ENCODE data around the gene NUCKS1.
"Not testable (repeated sequence)": the region's sequence is repeated elsewhere in the genome, so short reads cannot be mapped to it uniquely, and the experiment has no call there.

Gene NUCKS1

DNA sequence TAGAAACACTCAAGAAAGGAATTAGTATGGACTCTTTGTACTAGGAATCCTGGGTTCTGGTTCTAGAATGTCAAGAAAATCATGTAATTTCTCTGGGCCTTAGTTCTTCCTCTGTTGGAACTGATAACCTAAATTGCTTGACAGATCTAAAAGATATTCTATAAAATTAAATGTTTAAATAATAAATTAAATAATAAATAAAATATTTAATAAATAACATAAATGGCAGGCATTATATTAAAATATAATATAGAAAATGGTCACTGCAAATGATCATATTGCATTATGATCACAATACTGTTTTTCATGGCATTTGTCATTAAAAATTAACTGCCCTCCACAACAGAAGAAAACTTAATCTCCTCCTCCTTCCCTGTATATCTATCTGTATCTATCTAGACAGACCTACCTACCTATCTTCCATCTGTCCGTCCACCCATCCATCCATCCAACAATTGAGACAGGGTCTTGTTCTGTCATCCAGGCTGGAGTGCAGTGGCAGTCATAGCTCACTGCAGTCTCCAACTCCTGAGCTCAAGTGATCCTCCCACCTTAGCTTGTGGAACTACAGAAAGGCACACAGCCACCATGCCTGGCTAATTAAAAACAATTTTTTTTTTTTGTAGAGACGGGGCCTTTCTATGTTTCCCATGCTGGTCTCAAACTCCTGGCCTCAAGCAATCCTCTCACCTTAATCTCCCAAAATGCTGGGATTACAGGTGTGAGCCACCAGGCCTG, 16.4 kb downstream of the NUCKS1 start:
- DNase-seq (ENCODE audit: low read depth in 2 of 3, low spot score in 1 of 3): no peak

DNA sequence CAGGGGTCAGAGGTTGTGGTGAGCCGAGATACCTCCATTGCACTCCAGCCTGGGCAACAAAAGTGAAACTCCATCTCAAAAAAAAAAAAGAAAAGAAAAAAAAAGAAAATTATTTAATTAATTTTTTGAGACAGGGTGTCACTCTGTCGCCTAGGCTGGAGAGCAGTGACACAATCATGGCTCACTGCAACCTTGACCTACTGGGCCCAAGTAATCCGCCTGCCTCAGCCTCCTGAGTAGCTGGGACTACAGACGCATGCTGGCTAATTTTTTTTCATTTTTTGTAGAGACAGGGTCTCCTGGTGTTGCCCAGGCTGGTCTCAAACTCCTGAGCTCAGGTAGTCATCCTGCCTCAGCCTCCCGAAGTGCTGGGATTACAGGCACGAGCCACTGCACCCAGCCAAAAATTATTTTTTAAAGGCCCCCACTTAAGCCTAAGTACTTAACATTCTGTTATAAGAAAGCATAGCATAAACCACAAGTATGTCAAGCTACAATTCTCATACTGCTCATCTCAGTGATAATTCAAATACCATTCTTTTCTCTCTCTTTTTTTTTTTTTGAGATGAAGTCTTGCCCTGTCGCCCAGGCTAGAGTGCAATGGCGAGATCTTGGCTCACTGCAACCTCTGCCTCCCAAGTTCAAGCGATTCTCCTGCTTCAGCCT, 19.9 kb downstream of the NUCKS1 start:
- DNase-seq (ENCODE audit: low read depth in 2 of 3, low spot score in 1 of 3): no peak

DNA sequence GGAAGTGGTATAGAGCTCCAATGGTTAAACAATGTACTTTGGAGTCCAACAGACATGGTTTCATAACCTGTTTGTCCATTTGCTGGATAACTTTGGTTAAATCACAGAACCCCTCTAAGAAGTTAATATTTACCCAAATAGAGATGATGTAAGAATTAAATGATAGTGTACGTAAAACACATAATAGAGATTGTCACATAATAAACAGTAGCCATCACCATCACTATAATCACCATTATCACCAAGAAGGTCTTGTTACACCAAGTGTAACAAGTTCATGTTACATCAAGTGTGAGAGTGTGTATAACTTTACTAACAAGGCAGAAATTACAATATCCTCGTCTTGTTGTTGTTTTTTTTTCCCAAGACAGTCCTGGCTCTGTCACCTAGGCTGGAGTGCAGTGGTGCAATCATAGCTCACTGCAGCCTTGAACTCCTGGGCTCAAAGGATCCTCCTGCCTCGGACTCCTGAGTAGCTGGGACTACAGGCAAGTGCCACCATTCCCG, 23.3 kb downstream of the NUCKS1 start:
- DNase-seq (ENCODE audit: low read depth in 2 of 3, low spot score in 1 of 3): no peak

GRCh38 chr1:205725514-205725913, 24.5 kb downstream of the NUCKS1 start:
- no peak for DNase-seq (ENCODE audit: low read depth in 2 of 3, low spot score in 1 of 3)

- DNase-seq (ENCODE audit: low read depth in 2 of 3, low spot score in 1 of 3): not testable (repeated sequence)
Observed at GRCh38 chr1:205720740-205721139, 29.2 kb downstream of the NUCKS1 start.

- no peak for DNase-seq (ENCODE audit: low read depth in 2 of 3, low spot score in 1 of 3)
Observed at GRCh38 chr1:205719762-205720161, 30.2 kb downstream of the NUCKS1 start.

GRCh38 chr1:205719015-205719414, 31.0 kb downstream of the NUCKS1 start:
- no peak for DNase-seq (ENCODE audit: low read depth in 2 of 3, low spot score in 1 of 3)

- no peak for DNase-seq (ENCODE audit: low read depth in 2 of 3, low spot score in 1 of 3)
Observed at GRCh38 chr1:205716371-205717132, 33.4 kb downstream of the NUCKS1 start.

DNA sequence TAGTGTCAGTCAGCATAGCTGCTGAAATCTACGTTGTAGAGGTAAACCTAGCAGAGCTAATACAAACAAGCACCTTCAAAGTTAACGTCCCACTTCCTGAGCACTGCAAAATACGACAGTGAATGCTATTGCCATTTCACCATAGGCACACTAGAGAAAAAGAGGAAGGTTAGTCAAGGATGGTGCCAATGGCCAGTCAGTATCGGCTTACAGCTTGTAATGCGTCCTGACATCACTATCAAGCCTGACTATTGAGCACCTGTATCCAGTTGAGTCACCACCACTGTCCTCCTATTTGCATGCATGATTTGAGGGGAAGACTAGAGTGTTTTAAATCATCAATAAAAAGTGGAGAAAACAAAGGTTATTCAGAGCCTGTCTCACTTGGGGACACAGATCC, 34.4 kb downstream of the NUCKS1 start:
- DNase-seq (ENCODE audit: low read depth in 2 of 3, low spot score in 1 of 3): no peak

GRCh38 chr1:205714906-205715246, 35.1 kb downstream of the NUCKS1 start:
- no peak for DNase-seq (ENCODE audit: low read depth in 2 of 3, low spot score in 1 of 3)

GRCh38 chr1:205714190-205714905, 35.6 kb downstream of the NUCKS1 start:
- no peak for DNase-seq (ENCODE audit: low read depth in 2 of 3, low spot score in 1 of 3)

GRCh38 chr1:205711105-205712048, 38.6 kb downstream of the NUCKS1 start:
- DNase-seq (ENCODE audit: low read depth in 2 of 3, low spot score in 1 of 3): peak; percentile 13 to 80 (median 51)

- no peak for DNase-seq (ENCODE audit: low read depth in 2 of 3, low spot score in 1 of 3)
Observed at GRCh38 chr1:205710201-205711062, 39.5 kb downstream of the NUCKS1 start.

- no peak for DNase-seq (ENCODE audit: low read depth in 2 of 3, low spot score in 1 of 3)
Observed at GRCh38 chr1:205709640-205710039, 40.3 kb downstream of the NUCKS1 start.

- no peak for DNase-seq (ENCODE audit: low read depth in 2 of 3, low spot score in 1 of 3)
Observed at GRCh38 chr1:205709059-205709398, 41.0 kb downstream of the NUCKS1 start.

GRCh38 chr1:205706601-205707502, 43.1 kb downstream of the NUCKS1 start:
- no peak for DNase-seq (ENCODE audit: low read depth in 2 of 3, low spot score in 1 of 3)

DNA sequence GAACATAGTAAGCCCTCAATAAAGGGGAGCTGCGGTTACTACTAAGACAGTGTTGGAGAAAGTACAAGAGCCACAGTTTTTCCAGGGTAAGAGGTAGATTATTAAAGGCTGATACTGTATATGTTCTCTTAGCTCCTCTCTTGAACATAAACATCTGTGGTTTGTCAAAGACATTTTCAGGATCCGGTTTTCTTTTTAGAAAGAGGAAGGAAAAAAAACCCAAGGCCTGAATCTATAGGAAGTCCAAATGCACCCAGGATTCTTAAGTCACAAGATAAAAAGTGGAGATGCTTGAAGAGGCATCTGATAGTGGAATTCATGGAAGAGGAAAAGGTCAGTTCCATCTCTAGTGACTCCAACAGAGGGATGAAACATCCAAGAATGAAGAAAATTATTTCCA, 45.1 kb downstream of the NUCKS1 start:
- DNase-seq (ENCODE audit: low read depth in 2 of 3, low spot score in 1 of 3): no peak

GRCh38 chr1:205703072-205703471, 46.9 kb downstream of the NUCKS1 start:
- DNase-seq (ENCODE audit: low read depth in 2 of 3, low spot score in 1 of 3): no peak
